Cardiac fibroblast (primary cell): ENCODE results near the gene GPR84.
"Not testable (repeated sequence)": the region's sequence is repeated elsewhere in the genome, so short reads cannot be mapped to it uniquely, and the experiment has no call there.

Experiments
- DNase-seq, 2 donors: peaks; one replicate each; pipeline versions ENCODE4 v3.0.0 to v3.0.0-alpha.2; 2010; ENCODE audit warnings: low read depth in 2 of 2
- H3K4me3 ChIP-seq, 2 donors: replicated peaks in 1 of 2; 1 replicate in 1 of 2; 2 replicates in 1 of 2; pipeline ENCODE4 v1.5.1; 2011; ENCODE audit warnings: low read depth in 2 of 2, low read length in 2 of 2, mild to moderate bottlenecking in 2 of 2, moderate library complexity in 1 of 2
- TF ChIP-seq, protein P1 (sequence below): IDR thresholded peaks from one replicate; pipeline ENCODE4 v1.5.1; 2011; ENCODE audit warnings: low read depth, mild to moderate bottlenecking, low read length, inconsistent platforms

Gene GPR84

DNA sequence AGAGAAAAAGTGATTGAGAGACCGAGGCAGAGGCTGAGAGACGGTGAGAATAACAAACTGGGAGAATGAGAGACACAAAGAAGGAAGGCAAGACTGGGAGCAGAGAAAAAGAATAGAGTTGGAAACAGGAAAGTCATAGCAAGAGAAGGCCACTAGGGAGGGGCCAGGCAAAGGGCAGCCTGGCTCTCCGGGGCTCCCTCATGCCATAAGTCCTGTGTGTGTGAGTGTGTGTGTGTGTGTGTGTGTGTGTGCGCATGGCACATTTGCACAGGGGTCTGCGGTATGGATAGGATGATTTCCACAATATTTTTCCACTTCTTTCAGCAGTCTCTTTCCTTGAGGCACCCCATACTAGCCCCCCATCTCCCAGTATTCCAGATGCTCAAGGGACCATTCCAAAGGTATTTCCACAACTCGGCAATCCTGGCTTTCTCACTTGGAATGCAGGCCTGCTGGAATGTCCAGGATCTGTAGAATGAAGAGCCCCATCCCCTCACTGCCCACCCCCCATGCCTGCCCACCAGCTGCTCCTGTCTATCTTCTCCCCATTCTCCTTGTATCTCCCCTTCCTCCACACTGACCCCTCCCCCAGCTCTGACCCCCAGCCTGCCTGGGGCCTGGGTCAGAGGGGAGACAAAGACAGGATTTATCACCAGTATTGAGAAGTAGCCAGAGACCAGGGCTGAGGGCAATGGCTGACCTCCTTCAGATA is 9.0 kb downstream of the GPR84 start:
- no peak overlapping the region for H3K4me3 ChIP-seq

DNA sequence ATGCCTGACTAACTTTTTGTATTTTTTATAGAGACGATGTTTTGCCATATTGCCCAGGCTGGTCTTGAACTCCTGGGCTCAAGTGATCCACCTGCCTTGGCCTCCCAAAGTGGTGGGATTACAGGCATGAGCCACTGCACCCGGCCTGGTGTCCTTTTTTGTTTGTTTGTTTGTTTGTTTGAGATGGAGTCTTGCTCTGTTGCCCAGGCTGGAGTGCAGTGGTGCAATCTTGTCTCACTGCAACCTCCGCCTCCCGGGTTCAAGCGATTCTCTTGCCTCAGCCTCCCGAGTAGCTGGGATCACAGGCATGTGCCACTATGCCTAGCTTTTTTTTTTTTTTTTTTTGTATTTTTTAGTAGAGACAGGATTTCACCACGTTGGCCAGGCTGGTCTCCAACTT is 10.0 kb downstream of the GPR84 start:
- not testable (repeated sequence) for H3K4me3 ChIP-seq, DNase-seq

More for the DNA sequence above, 9.0 kb downstream of the GPR84 start:
- DNase-seq, result no peak
- TF ChIP-seq, protein P1, sequence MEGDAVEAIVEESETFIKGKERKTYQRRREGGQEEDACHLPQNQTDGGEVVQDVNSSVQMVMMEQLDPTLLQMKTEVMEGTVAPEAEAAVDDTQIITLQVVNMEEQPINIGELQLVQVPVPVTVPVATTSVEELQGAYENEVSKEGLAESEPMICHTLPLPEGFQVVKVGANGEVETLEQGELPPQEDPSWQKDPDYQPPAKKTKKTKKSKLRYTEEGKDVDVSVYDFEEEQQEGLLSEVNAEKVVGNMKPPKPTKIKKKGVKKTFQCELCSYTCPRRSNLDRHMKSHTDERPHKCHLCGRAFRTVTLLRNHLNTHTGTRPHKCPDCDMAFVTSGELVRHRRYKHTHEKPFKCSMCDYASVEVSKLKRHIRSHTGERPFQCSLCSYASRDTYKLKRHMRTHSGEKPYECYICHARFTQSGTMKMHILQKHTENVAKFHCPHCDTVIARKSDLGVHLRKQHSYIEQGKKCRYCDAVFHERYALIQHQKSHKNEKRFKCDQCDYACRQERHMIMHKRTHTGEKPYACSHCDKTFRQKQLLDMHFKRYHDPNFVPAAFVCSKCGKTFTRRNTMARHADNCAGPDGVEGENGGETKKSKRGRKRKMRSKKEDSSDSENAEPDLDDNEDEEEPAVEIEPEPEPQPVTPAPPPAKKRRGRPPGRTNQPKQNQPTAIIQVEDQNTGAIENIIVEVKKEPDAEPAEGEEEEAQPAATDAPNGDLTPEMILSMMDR, result peak; percentile 3

DNA sequence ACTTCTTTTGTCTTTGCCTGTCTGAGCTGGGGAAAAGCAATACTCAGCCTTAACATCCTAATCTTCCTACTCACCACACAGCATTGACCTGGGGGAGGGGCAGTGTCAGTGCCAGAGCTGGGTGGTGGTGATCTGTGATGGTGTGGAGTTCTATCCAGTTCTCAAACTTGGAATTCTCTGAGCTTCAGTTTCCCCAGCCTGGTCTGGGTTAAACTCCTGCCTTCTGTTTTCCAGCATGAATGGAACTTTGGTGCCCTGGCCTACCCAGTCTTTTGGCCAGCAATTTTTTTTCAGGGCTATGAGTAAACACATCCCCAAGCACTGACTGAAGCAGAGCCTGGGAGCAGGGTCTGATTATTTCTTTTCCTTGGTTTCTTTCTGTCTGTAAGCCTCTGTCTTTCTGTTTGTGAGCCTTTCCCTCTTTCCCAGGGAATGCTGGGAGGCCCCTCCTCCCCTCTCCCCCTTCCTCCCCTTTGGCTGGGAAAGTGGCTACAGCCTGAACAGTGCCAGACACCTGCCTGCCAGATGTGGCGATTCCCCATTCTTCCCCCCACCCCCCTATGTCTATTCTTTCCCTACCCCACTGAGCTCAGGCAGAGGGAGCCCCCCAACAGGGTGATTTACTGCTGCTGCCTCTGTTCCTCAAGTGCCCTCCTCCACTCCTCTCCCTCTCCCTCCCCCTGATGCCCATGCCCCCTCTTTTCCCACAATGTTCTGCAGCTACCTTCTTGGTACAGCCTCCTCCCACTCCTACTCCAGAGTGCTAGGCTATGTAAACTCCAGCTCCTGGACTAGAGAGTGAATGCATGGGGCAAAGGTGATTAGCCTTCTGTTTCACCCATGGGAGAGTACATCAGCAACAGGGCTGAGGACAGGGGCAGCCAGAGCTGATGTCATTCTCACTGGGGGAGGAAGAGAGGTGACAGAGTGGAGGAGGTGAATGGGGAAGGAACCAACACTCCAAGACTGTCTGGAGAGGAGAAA is 11.1 kb downstream of the GPR84 start:
- DNase-seq, result peak; percentile 28 to 30
- no peak overlapping the region for H3K4me3 ChIP-seq
- TF ChIP-seq, protein P1, result no peak

DNA sequence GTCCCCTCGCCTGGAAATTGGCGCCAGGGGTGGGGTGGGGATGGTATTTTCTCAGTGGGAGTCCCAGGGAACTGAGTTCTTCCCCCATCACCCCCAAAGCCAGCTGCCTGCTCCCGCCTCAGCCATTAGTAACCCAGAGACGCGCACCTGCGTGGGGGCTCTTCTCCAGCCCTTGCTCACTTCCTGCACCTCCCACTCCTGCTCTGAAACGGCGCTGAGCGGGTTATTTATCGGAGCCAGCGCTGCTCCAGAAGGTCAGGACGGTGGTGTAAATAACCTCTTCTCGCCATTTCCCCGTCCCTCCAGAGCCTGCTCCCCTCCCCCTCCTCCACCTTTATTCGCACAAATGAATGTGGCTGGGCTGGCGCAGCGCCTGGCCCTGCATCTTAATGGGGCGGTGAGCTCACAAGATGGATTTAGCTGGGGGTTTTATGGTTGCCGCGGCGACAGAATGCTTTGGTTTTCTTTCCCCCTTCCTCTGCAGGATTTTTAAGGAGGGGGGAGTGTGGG is 12.2 kb downstream of the GPR84 start:
- peak in 1 of 2 donors; percentile 46 for DNase-seq
- TF ChIP-seq, protein P1, result no peak
- no peak overlapping the region for H3K4me3 ChIP-seq

DNA sequence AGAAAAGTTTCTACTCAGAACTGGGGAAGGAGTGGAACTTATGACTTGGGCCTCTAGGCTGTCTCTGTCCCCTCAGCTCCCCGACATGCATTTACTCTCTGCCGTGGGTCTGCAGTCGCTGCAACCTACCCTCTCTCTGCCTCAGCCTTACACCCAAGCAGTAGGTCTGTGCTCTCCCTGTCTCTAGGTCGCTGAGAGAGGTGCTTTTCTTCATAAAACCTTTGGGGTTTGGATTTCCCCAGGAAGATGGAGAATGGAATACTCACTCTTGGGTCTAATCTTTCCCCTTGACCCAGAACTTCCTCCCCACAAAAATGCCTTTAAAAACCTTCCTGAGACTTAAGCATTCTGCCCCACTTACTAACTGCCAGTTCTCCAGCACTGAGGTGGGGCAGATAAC is 12.9 kb downstream of the GPR84 start:
- H3K4me3 ChIP-seq, result no peak overlapping the region
- no peak for DNase-seq
- TF ChIP-seq, protein P1, result no peak

DNA sequence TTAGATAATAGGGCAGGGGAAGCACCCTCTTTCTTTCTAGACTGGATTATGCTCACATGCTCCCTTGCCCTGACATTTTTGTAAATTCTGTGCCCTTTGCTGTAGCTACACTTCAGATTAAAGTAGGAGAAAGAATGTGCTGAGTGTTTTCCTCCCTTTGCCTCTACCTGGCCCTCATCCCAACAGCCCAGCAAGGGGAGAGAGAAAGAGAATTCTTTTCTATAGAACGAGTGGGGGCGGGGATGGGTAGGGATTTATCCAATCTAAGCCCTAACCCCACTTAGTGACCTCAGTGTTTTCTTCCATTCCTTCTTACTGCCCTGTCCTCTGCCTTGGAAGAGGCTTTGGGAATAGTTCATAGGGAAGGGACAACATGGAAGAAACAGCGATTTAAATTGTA is 13.5 kb downstream of the GPR84 start:
- H3K4me3 ChIP-seq, result no peak overlapping the region
- TF ChIP-seq, protein P1, result no peak
- DNase-seq, result peak in 1 of 2 donors; percentile 42

DNA sequence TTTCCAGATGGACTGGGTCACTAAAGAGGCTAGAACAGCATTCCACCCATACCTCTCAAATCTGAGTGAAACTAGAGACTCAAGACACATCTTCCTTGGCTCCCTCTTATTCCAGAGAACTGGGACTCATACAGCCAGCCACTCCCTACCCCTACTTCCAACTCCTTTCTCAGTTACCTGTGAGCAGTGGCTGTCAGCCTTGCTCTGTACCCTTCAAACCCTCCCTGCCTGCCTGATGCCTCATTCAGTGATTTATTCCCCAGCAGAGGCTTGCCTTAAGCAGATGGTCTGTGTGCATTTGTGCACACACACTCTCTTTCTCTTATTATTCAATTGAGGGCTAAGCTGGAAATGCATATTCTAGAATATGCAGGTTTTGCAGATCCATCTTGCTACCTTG is 14.6 kb downstream of the GPR84 start:
- H3K4me3 ChIP-seq, result no peak overlapping the region
- TF ChIP-seq, protein P1, result no peak
- no peak for DNase-seq
